H1 (cell line): ENCODE results near the gene HTR5A. TPM values are rescaled to one million over a fixed set of nuclear protein-coding genes. Genes with fewer than 3 reads are reported as not detected.

Source experiments
- CTCF ChIA-PET: fragments of 300-600 bp; sonication (Branson Sonifier 250); formaldehyde crosslinking; loops from one replicate; lab custom pipeline; 2021; ENCODE audit not compliant: partially characterized antibody; lab: Charles Lee
- POLR2A ChIA-PET: fragments of 300-600 bp; sonication (Branson Sonifier 250); formaldehyde crosslinking; loops from one replicate; lab custom pipeline; 2021; ENCODE audit warnings: inconsistent platforms; ENCODE audit not compliant: partially characterized antibody; lab: Charles Lee
- DNase-seq, 2 experiments: peaks; one replicate each; pipeline versions ENCODE4 v3.0.0 to v3.0.0-alpha.2; 2010 to 2022; ENCODE audit warnings: low spot score in 2 of 2, low read depth in 1 of 2, mixed read lengths in 1 of 2
- FAIRE-seq: peaks from 2 replicates; lab custom pipeline; 2011; peaks lifted over from hg19 to GRCh38; lab: Jason Lieb, UNC
- H2AFZ ChIP-seq: 2 replicates; pipeline ENCODE4 v1.8.1; 2012; ENCODE audit warnings: low read length, inconsistent platforms
- H2AK5ac ChIP-seq: 2 replicates; pipeline ENCODE4 v1.6.1; 2013; ENCODE audit warnings: low read depth, low read length
- H2BK120ac ChIP-seq: replicated peaks from 2 replicates; pipeline ENCODE3; 2013; ENCODE audit warnings: low read depth, low read length, inconsistent platforms
- H2BK12ac ChIP-seq: 2 replicates; pipeline ENCODE4 v1.6.1; 2013; ENCODE audit warnings: low read depth, low read length
- H2BK15ac ChIP-seq: 2 replicates; pipeline ENCODE4 v1.6.1; 2013; ENCODE audit warnings: low read length
- H2BK20ac ChIP-seq: 2 replicates; pipeline ENCODE4 v1.6.1; 2013; ENCODE audit warnings: low read length
- H2BK5ac ChIP-seq: 2 replicates; pipeline ENCODE4 v1.6.1; 2013; ENCODE audit warnings: low read depth, low read length
- H3K14ac ChIP-seq: 2 replicates; pipeline ENCODE4 v1.6.1; 2013; ENCODE audit warnings: inconsistent platforms; ENCODE audit not compliant: insufficient read length
- H3K18ac ChIP-seq: 2 replicates; pipeline ENCODE4 v1.6.1; 2013; ENCODE audit warnings: low read length; ENCODE audit errors: extremely low read depth
- H3K23ac ChIP-seq: 2 replicates; pipeline ENCODE4 v1.6.1; 2013; ENCODE audit warnings: inconsistent platforms; ENCODE audit not compliant: insufficient read length
- H3K23me2 ChIP-seq: 2 replicates; pipeline ENCODE4 v1.6.1; 2013; ENCODE audit warnings: low read depth, low read length
- H3K27ac ChIP-seq: 2 replicates; pipeline ENCODE4 v1.6.1; 2011; ENCODE audit warnings: low read depth, low read length, inconsistent platforms
- H3K27me3 ChIP-seq, 4 experiments: replicated peaks in 1 of 4; 1 replicate in 1 of 4; 2 replicates in 3 of 4; pipeline versions ENCODE4 v1.6.1 to v1.8.1; 2011 to 2013; ENCODE audit warnings: low read length in 3 of 4, mild to moderate bottlenecking in 3 of 4, inconsistent platforms in 2 of 4, mixed read lengths in 2 of 4, moderate library complexity in 1 of 4; ENCODE audit not compliant: control insufficient read depth in 3 of 4, insufficient read depth in 3 of 4; ENCODE audit errors: extremely low read depth in 1 of 4
- H3K36me3 ChIP-seq, 4 experiments: 2 replicates each; pipeline versions ENCODE4 v1.6.1 to v1.8.1; 2011 to 2013; ENCODE audit warnings: mild to moderate bottlenecking in 4 of 4, low read length in 3 of 4, moderate library complexity in 2 of 4, control low read depth in 1 of 4, inconsistent platforms in 1 of 4; ENCODE audit not compliant: insufficient read depth in 4 of 4, control insufficient read depth in 2 of 4
- H3K4ac ChIP-seq: replicated peaks from 2 replicates; pipeline ENCODE3; 2013; ENCODE audit warnings: low read length, low read depth, mixed read lengths, inconsistent platforms; ENCODE audit not compliant: insufficient read length
- H3K4me1 ChIP-seq, 4 experiments: replicated peaks in 1 of 4; 1 replicate in 1 of 4; 2 replicates in 3 of 4; pipeline versions ENCODE4 v1.6.1 to v1.8.1; 2011 to 2013; ENCODE audit warnings: low read length in 3 of 4, inconsistent platforms in 2 of 4, mixed read lengths in 1 of 4; ENCODE audit not compliant: insufficient read depth in 4 of 4, control insufficient read depth in 3 of 4
- H3K4me2 ChIP-seq, 2 experiments: 2 replicates each; pipeline versions ENCODE4 v1.6.1 to v1.8.1; 2011 to 2013; ENCODE audit warnings: low read depth in 2 of 2, low read length in 2 of 2, control low read depth in 1 of 2, inconsistent platforms in 1 of 2, mild to moderate bottlenecking in 1 of 2; ENCODE audit not compliant: insufficient read depth in 1 of 2
- H3K4me3 ChIP-seq, 4 experiments: fragments of 200-600, 300-600 bp in 1 of 4; sonication (generic), shearing (Covaris generic), sonication (Bioruptor Twin) in 1 of 4; 2 replicates each; pipeline versions ENCODE4 v1.5.1 to v1.8.1; 2011 to 2016; ENCODE audit warnings: low read length in 4 of 4, low read depth in 3 of 4, control low read depth in 2 of 4, inconsistent platforms in 2 of 4, mild to moderate bottlenecking in 2 of 4, mixed read lengths in 1 of 4, moderate library complexity in 1 of 4; ENCODE audit not compliant: insufficient read depth in 2 of 4; ENCODE audit errors: extremely low read depth in 1 of 4
- H3K56ac ChIP-seq: replicated peaks from 2 replicates; pipeline ENCODE3; 2013; ENCODE audit warnings: low read depth, mild to moderate bottlenecking, mixed read lengths, low read length, inconsistent platforms; ENCODE audit not compliant: insufficient read length
- H3K79me1 ChIP-seq: 2 replicates; pipeline ENCODE4 v1.6.1; 2013; ENCODE audit warnings: low read depth, low read length, control low read depth
- H3K79me2 ChIP-seq, 2 experiments: 2 replicates each; pipeline versions ENCODE4 v1.6.1 to v1.8.1; 2012 to 2013; ENCODE audit warnings: low read length in 2 of 2, mild to moderate bottlenecking in 2 of 2, inconsistent platforms in 1 of 2; ENCODE audit not compliant: insufficient read depth in 2 of 2, control insufficient read depth in 1 of 2
- H3K9ac ChIP-seq, 4 experiments: replicated peaks in 1 of 4; 1 replicate in 1 of 4; 2 replicates in 3 of 4; pipeline versions ENCODE4 v1.6.1 to v1.8.1; 2011 to 2013; ENCODE audit warnings: low read depth in 3 of 4, low read length in 3 of 4, control low read depth in 2 of 4, mild to moderate bottlenecking in 2 of 4, moderate library complexity in 2 of 4, inconsistent platforms in 1 of 4; ENCODE audit errors: extremely low read depth in 1 of 4
- H3K9me3 ChIP-seq, 2 experiments: 2 replicates each; pipeline versions ENCODE4 v1.6.1 to v1.8.1; 2012 to 2013; ENCODE audit warnings: mild to moderate bottlenecking in 2 of 2, moderate library complexity in 2 of 2, control low read depth in 1 of 2, inconsistent platforms in 1 of 2, low read depth in 1 of 2, low read length in 1 of 2, mixed read lengths in 1 of 2; ENCODE audit not compliant: insufficient read depth in 2 of 2
- H4K20me1 ChIP-seq, 2 experiments: replicated peaks in 1 of 2; 2 replicates each; pipeline versions ENCODE3 to v1.8.1; 2011 to 2013; ENCODE audit warnings: inconsistent platforms in 2 of 2, low read length in 2 of 2, mild to moderate bottlenecking in 1 of 2; ENCODE audit not compliant: insufficient read depth in 2 of 2, control insufficient read depth in 1 of 2
- H4K5ac ChIP-seq: 2 replicates; pipeline ENCODE4 v1.6.1; 2013; ENCODE audit warnings: low read length, low read depth, mixed read lengths, inconsistent platforms; ENCODE audit not compliant: insufficient read length
- H4K8ac ChIP-seq: 2 replicates; pipeline ENCODE4 v1.8.0; 2013; ENCODE audit warnings: mild to moderate bottlenecking, moderate library complexity, low read length, inconsistent platforms; ENCODE audit not compliant: insufficient read depth; ENCODE audit errors: extremely low read depth
- H4K91ac ChIP-seq: replicated peaks from 2 replicates; pipeline ENCODE3; 2013; ENCODE audit warnings: low read length, mixed read lengths, inconsistent platforms; ENCODE audit not compliant: insufficient read length
- BACH1 ChIP-seq: IDR thresholded peaks from 2 replicates; pipeline ENCODE4 v1.6.1; 2012; ENCODE audit warnings: low read length, improper control_type of control experiment
- CHD1 ChIP-seq: IDR thresholded peaks from 2 replicates; pipeline ENCODE4 v1.6.1; 2012; ENCODE audit warnings: low read depth, low read length, improper control_type of control experiment
- EGR1 ChIP-seq: IDR thresholded peaks from 2 replicates; pipeline ENCODE4 v1.6.1; 2011; ENCODE audit warnings: low read depth, low read length, borderline replicate concordance
- EZH2 ChIP-seq: fragments of 200-600 bp; sonication (generic); IDR thresholded peaks from 2 replicates; pipeline ENCODE4 v1.7.1; 2012; ENCODE audit warnings: low read depth, mild to moderate bottlenecking, moderate library complexity, low read length, inconsistent platforms; ENCODE audit not compliant: severe bottlenecking
- HDAC2 ChIP-seq, 2 experiments: fragments of 300-600 bp in 1 of 2; sonication (generic) in 1 of 2; IDR thresholded peaks; 2 replicates each; pipeline ENCODE4 v1.6.1; 2011 to 2012; ENCODE audit warnings: low read depth in 2 of 2, low read length in 2 of 2, mild to moderate bottlenecking in 2 of 2, moderate library complexity in 2 of 2, borderline replicate concordance in 1 of 2, inconsistent platforms in 1 of 2
- KDM5A ChIP-seq: fragments of 200-600 bp; IDR thresholded peaks from 2 replicates; pipeline ENCODE4 v1.7.1; 2012; ENCODE audit warnings: mild to moderate bottlenecking, low read length, inconsistent platforms, mixed read lengths
- RFX5 ChIP-seq: IDR thresholded peaks from 2 replicates; pipeline ENCODE4 v1.6.1; 2011; ENCODE audit warnings: low read depth, low read length, improper control_type of control experiment, borderline replicate concordance
- RXRA ChIP-seq: IDR thresholded peaks from 2 replicates; pipeline ENCODE4 v1.6.1; 2011; ENCODE audit warnings: low read depth, mild to moderate bottlenecking, low read length, moderate library complexity; ENCODE audit not compliant: insufficient read depth
- SP1 ChIP-seq: IDR thresholded peaks from 2 replicates; pipeline ENCODE4 v1.6.1; 2011; ENCODE audit warnings: low read depth, low read length
- SP4 ChIP-seq: IDR thresholded peaks from 2 replicates; pipeline ENCODE4 v1.6.1; 2012; ENCODE audit warnings: low read length, inconsistent platforms
- SUZ12 ChIP-seq: fragments of 200-600 bp; sonication (generic); IDR thresholded peaks from 2 replicates; pipeline ENCODE4 v1.6.1; 2012; ENCODE audit warnings: mild to moderate bottlenecking, inconsistent platforms, low read length, moderate library complexity, mixed read lengths
- TAF7 ChIP-seq: optimal IDR thresholded peaks from 2 replicates; pipeline ENCODE3; 2011; ENCODE audit warnings: low read depth, mild to moderate bottlenecking, inconsistent platforms, low read length, moderate library complexity, borderline replicate concordance
- YY1 ChIP-seq: IDR thresholded peaks from 2 replicates; pipeline ENCODE4 v1.6.1; 2011; ENCODE audit warnings: low read depth, mild to moderate bottlenecking, low read length
- WGBS, 2 experiments: shearing (Covaris generic) in 1 of 2; methylation state at CpG; one replicate each; pipeline versions ENCODE4 v1.1.6 to v1.1.7; 2013 to 2015; ENCODE audit warnings: low lambda C conversion rate in 2 of 2, mixed read lengths in 2 of 2, inconsistent platforms in 1 of 2, low coverage in 1 of 2, missing lambda C conversion rate in 1 of 2; ENCODE audit not compliant: insufficient replicate concordance in 2 of 2, insufficient coverage in 1 of 2, insufficient read length in 1 of 2; ENCODE audit errors: extremely low coverage in 1 of 2, missing lambda C conversion rate in 1 of 2; 5-methylcytosine and 5-hydroxymethylcytosine counted together
- polyA plus RNA-seq, 7 experiments: library from polyadenylated mRNA; depleted of rRNA in 3 of 7; stranded (reverse) in 5 of 7; unstranded in 2 of 7; fragments of >200 nt in 5 of 7; fragments of 200-250 nt in 2 of 7; gene quantifications; 1 replicate in 5 of 7; 2 replicates in 1 of 7; 4 replicates in 1 of 7; pipeline versions ENCODE4 v1.2.1 to v1.2.3, GENCODE V29; 2011 to 2013; ENCODE audit warnings: missing spikeins in 2 of 7, mixed read lengths in 2 of 7
- total RNA-seq: library from RNA; stranded (reverse); fragmentation: NEBNext Ultra II Directional; extraction: Animal tissue kit (Norgen Biotek cat#: 25700); gene quantifications from 2 replicates; pipeline ENCODE4 v1.2.1, GENCODE V29; 2021

HTR5A gene
- total and polyA plus RNA-seq, 2 of the 8 experiments (the other 6 are each of a cell fraction or from before 2014, with no cell fraction given): 0.02 TPM; not detected in 1

- no peak overlapping the region for H2BK5ac ChIP-seq
- H3K27ac ChIP-seq: no peak overlapping the region
- H2BK15ac ChIP-seq: no peak overlapping the region
- H3K56ac ChIP-seq: no peak overlapping the region
- peaks cover 0 to 4% of the 10 kb centered on the region in 2 experiments; a peak in 2 of 4 replicates for H3K9me3 ChIP-seq
- no peak for FAIRE-seq
- H3K79me1 ChIP-seq: no peaks in the 10 kb centered on the region
- H2BK20ac ChIP-seq: no peak overlapping the region
- POLR2A ChIA-PET: no interaction called here
- no peak overlapping the region for H3K4ac ChIP-seq
- no peak overlapping the region for H2BK12ac ChIP-seq
- 87% methylated on average over 7 of the region's 7 CpGs; no CpG with 5 or more reads in 1 of the 2 experiments for WGBS, 2 experiments
- H4K20me1 ChIP-seq: peaks cover 0 to 2% of the 10 kb centered on the region in 2 experiments
- no peaks in the 10 kb centered on the region for H3K36me3 ChIP-seq
- H3K14ac ChIP-seq: no peak overlapping the region
- DNase-seq: no peak
- H3K18ac ChIP-seq: no peak overlapping the region
- TF ChIP-seq SP1 (no peak), RXRA (no peak), HDAC2 (IDR thresholded peaks at IDR 0.05; ENCODE audit: borderline replicate concordance in 1 of 2, low read depth in 2 of 2, low read length in 2 of 2) (no peak), RFX5 (no peak), BACH1 (no peak), SP4 (no peak), EGR1 (no peak), YY1 (no peak), TAF7 (no peak), SUZ12 (no peak), EZH2 (no peak), CHD1 (no peak), KDM5A (no peak)
- TF ChIP-seq, all 59 proteins: peak for 0
- no peak overlapping the region for H2AK5ac ChIP-seq
- H3K9ac ChIP-seq: no peak overlapping the region
- H3K4me2 ChIP-seq: no peak overlapping the region
- H4K91ac ChIP-seq: no peak overlapping the region
- no peak overlapping the region for H4K5ac ChIP-seq
- H4K8ac ChIP-seq: no peak overlapping the region
- no peak overlapping the region for H3K23ac ChIP-seq
- no peaks in the 10 kb centered on the region; a peak in 1 of 7 replicates for H3K27me3 ChIP-seq
- H3K23me2 ChIP-seq: no peaks in the 10 kb centered on the region
- no peak overlapping the region for H2BK120ac ChIP-seq
- no peak overlapping the region for H2AFZ ChIP-seq
- H3K4me3 ChIP-seq: no peak overlapping the region
- CTCF ChIA-PET: no interaction called here
- H3K79me2 ChIP-seq: no peaks in the 10 kb centered on the region
- no peaks in the 10 kb centered on the region for H3K4me1 ChIP-seq
Measured at GRCh38 chr7:155129789-155130188, 59.7 kb downstream of the HTR5A start.
